Measurements from ENCODE around the gene RAB1A. TPM values are rescaled to one million over a fixed set of nuclear protein-coding genes. Genes with fewer than 3 reads are reported as not detected.

RAB1A gene
- total and polyA plus RNA-seq, 8 donors: 156 to 202 (median 169) TPM

DNA sequence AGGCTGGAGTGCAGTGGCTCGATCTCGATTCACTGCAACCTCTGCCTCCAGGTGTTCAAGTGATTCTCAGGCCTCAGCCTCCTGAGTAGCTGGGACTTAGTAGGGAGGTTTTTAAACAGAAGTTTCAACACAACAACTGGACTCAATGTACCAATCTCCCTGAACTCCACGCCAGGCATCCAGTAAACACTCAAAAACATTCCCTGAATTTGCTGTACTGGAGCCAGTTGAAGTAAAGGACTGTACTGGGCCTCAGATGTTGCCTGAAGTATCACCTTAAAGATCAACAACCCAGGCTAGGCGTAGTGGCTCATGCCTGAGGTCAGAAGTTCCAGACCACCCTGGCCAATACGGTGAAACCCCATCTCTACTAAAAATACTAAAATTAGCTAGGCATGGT is 22.4 kb downstream of the RAB1A start:
- Histone ChIP-seq H3K9me3 (no peaks in the 10 kb centered on the region), H3K27ac (no peak overlapping the region), H3K36me3 (peaks cover 0 to 35% of the 10 kb centered on the region in 2 donors), H3K4me1 (peaks cover 3 to 34% of the 10 kb centered on the region in 2 donors), H3K27me3 (no peaks in the 10 kb centered on the region), H3K4me3 (no peak overlapping the region)
- DNase-seq (no peak), ATAC-seq (peak; percentile 21)
- intact Hi-C loops (cut with DNase I): no loop called here
- TF ChIP-seq, protein P1, sequence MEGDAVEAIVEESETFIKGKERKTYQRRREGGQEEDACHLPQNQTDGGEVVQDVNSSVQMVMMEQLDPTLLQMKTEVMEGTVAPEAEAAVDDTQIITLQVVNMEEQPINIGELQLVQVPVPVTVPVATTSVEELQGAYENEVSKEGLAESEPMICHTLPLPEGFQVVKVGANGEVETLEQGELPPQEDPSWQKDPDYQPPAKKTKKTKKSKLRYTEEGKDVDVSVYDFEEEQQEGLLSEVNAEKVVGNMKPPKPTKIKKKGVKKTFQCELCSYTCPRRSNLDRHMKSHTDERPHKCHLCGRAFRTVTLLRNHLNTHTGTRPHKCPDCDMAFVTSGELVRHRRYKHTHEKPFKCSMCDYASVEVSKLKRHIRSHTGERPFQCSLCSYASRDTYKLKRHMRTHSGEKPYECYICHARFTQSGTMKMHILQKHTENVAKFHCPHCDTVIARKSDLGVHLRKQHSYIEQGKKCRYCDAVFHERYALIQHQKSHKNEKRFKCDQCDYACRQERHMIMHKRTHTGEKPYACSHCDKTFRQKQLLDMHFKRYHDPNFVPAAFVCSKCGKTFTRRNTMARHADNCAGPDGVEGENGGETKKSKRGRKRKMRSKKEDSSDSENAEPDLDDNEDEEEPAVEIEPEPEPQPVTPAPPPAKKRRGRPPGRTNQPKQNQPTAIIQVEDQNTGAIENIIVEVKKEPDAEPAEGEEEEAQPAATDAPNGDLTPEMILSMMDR (IDR thresholded peaks at IDR 0.05): no peak

- ATAC-seq: no peak
- Histone ChIP-seq H3K27ac (no peak overlapping the region), H3K4me1 (peaks cover 3 to 15% of the 10 kb centered on the region in 2 donors), H3K4me3 (no peak overlapping the region), H3K36me3 (peaks cover 0 to 77% of the 10 kb centered on the region in 2 donors), H3K9me3 (no peaks in the 10 kb centered on the region), H3K27me3 (no peaks in the 10 kb centered on the region)
- intact Hi-C loops (cut with DNase I): no loop called here
- DNase-seq: peak in 2 of 4 donors; percentile 28 to 55
- TF ChIP-seq, protein P1 (IDR thresholded peaks at IDR 0.05): no peak
Observed at GRCh38 chr2:65103013-65103715, 26.7 kb downstream of the RAB1A start.

DNA sequence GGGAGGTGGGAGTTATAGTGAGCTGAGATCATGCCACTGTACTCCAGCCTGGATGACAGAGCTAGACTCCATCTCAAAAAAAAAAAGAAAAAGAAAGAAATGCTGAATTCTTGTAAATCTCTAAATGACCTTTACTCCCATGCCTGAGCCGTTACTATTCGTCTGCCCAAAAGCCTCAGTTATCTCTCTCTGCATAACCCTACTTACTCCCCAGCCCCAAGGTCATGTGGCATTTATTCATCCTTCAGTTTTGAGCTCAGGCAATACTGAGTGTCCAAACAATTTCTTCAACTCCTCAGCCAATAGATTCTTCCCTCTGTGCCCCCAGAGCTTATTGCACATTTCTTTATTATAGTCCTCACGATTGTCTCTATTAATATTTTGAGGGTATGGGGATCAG is 28.8 kb downstream of the RAB1A start:
- H3K27ac ChIP-seq: no peak overlapping the region
- TF ChIP-seq, protein P1 (IDR thresholded peaks at IDR 0.05): no peak
- ATAC-seq (no peak), DNase-seq (no peak)
- no peak overlapping the region for H3K4me3 ChIP-seq
- peaks cover 3 to 26% of the 10 kb centered on the region in 2 donors for H3K4me1 ChIP-seq
- intact Hi-C loops (cut with DNase I): no loop called here
- H3K36me3 ChIP-seq: peaks cover 0 to 80% of the 10 kb centered on the region in 2 donors
- no peaks in the 10 kb centered on the region for H3K27me3 ChIP-seq
- H3K9me3 ChIP-seq: no peaks in the 10 kb centered on the region

DNA sequence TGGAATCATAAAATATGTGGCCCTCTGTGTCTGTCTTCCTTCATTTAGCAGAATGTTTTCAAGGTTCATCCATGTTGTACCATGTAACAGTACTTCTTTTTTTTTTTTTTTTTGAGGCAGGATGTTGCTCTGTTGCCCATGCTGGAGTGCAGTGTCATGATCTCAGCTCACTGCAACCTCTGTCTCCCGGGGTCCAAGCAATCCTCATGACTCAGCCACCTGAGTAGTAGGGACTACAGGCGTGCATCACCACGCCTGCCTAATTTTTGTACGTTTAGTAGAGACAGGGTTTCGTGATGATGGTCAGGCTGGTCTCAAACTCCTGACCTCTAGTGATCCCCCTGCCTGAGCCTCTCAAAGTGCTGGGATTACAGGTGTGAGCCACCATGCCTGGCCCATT is 31.2 kb downstream of the RAB1A start:
- H3K27me3 ChIP-seq: no peaks in the 10 kb centered on the region
- ATAC-seq (no peak), DNase-seq (no peak)
- H3K4me1 ChIP-seq: peaks cover 3 to 14% of the 10 kb centered on the region in 2 donors
- no peaks in the 10 kb centered on the region for H3K9me3 ChIP-seq
- H3K4me3 ChIP-seq: no peak overlapping the region
- H3K27ac ChIP-seq: peak overlapping the region in 1 of 2 donors; percentile 10
- peaks cover 0 to 93% of the 10 kb centered on the region in 2 donors for H3K36me3 ChIP-seq
- TF ChIP-seq, protein P1 (IDR thresholded peaks at IDR 0.05): no peak
- intact Hi-C loops (cut with DNase I): no loop called here

DNA sequence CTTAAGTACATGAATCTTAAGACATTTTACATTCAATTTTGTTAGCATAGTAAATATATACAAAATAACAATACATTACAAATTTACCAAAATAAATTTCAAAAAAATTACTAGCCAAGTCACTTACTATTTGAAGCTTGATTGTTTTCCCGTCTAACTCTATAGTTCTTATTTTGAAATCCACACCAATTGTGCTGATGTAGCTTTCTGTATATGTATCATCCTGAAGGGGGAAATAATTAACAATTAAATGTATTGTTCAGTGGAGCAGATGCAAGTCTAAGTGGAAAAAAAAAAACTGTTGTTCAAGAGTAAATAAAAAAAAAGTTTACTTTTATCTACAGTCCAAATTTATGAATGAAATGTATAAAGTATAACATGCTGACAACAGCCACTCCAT is 32.1 kb downstream of the RAB1A start:
- H3K36me3 ChIP-seq: peaks cover 0 to 93% of the 10 kb centered on the region in 2 donors
- H3K27ac ChIP-seq: no peak overlapping the region
- peaks cover 0 to 21% of the 10 kb centered on the region in 2 donors for H3K4me1 ChIP-seq
- TF ChIP-seq, protein P1 (IDR thresholded peaks at IDR 0.05): no peak
- H3K27me3 ChIP-seq: no peaks in the 10 kb centered on the region
- H3K9me3 ChIP-seq: no peaks in the 10 kb centered on the region
- intact Hi-C loops (cut with DNase I): no loop called here
- no peak overlapping the region for H3K4me3 ChIP-seq
- ATAC-seq (no peak), DNase-seq (no peak)
